GM12872 (cell line): Measurements from ENCODE around the gene SHROOM3.

Experiments
- TF ChIP-seq, protein P1 (sequence below): IDR thresholded peaks from 3 replicates; pipeline ENCODE4 v1.5.1; 2011; ENCODE audit warnings: low read depth, mild to moderate bottlenecking, low read length, moderate library complexity; ENCODE audit not compliant: insufficient read depth

SHROOM3 gene

DNA sequence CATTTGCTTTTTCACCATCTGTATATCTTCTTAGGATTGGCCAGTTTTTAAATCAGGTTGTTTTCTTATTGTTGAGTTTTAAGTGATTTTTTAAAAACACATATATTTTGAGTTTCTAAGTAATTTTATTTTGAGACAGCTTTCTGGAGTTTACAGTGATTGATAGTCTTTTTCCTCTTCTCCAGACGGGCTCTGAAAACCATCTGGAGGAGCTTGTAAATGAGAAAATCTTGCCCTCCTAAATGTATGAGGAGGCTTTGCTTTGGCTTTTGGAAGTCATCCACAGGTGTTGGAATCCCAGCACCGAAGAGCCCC, 302.7 kb downstream of the SHROOM3 start:
- TF ChIP-seq, protein P1, sequence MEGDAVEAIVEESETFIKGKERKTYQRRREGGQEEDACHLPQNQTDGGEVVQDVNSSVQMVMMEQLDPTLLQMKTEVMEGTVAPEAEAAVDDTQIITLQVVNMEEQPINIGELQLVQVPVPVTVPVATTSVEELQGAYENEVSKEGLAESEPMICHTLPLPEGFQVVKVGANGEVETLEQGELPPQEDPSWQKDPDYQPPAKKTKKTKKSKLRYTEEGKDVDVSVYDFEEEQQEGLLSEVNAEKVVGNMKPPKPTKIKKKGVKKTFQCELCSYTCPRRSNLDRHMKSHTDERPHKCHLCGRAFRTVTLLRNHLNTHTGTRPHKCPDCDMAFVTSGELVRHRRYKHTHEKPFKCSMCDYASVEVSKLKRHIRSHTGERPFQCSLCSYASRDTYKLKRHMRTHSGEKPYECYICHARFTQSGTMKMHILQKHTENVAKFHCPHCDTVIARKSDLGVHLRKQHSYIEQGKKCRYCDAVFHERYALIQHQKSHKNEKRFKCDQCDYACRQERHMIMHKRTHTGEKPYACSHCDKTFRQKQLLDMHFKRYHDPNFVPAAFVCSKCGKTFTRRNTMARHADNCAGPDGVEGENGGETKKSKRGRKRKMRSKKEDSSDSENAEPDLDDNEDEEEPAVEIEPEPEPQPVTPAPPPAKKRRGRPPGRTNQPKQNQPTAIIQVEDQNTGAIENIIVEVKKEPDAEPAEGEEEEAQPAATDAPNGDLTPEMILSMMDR = no peak

DNA sequence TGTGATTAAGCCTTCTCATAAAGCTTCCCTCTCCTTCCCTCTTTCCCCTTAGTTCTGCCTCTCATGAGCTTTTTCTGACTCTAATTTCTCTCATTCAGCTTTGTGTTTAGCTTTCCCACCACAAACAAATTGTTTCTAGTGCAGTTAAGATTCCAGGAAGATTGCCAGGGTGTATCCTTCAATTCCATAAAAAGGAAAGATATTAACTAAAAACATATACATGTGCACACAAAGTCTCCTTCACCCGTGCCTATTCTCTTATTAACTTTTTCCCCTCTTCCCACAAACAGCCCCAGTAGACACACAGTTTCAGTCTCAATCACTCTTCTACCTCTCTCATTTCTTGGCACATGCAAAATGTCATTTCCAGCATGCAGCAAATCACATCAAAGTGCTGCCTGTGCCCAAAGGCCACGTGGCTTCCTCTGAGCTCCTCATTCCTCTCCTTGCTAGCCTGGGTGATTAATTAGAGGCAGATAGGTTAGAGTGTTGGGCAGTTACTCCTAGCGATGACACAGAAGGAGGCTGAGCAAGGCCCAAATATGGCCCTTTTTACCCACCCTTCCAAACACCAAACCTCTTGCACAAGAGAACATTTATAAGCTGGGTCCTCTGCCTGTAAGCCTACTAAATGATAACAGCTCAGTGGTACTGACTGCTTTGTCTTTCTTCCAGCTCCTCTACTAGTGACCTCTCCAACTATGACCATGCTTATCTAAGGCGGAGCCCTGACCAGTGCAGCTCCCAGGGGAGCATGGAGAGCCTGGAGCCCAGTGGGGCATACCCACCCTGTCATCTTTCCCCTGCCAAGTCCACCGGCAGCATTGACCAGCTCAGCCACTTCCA, 303.3 kb downstream of the SHROOM3 start:
- TF ChIP-seq, protein P1 = no peak

DNA sequence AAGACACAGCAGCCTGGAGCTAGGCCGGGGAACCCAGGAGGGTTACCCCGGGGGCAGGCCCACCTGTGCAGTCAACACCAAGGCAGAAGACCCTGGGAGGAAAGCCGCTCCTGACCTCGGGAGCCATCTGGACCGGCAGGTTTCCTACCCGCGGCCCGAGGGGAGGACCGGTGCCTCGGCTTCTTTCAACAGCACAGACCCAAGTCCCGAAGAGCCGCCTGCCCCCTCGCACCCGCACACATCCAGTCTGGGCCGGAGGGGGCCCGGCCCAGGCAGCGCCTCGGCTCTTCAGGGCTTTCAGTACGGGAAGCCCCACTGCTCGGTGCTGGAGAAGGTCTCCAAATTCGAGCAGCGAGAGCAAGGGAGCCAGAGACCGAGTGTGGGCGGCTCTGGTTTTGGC, 305.2 kb downstream of the SHROOM3 start:
- TF ChIP-seq, protein P1 = no peak

DNA sequence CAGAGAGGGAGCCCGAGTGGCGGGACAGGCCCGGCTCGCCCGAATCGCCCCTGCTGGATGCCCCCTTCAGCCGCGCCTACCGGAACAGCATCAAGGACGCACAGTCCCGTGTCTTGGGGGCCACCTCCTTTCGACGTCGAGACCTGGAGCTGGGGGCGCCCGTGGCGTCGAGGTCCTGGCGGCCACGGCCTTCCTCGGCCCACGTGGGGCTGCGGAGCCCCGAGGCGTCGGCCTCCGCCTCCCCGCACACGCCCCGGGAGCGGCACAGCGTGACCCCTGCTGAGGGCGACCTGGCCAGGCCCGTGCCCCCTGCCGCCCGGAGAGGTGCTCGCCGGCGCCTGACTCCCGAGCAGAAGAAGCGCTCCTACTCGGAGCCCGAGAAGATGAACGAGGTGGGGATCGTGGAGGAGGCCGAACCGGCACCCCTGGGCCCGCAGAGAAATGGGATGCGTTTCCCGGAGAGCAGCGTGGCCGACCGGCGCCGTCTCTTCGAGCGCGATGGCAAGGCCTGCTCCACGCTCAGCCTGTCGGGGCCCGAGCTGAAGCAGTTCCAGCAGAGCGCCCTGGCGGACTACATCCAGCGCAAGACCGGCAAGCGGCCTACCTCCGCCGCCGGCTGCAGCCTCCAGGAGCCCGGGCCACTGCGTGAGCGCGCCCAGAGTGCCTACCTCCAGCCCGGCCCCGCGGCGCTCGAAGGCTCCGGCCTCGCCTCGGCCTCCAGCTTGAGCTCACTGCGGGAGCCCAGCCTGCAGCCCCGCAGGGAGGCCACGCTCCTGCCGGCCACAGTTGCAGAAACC, 306.0 kb downstream of the SHROOM3 start:
- TF ChIP-seq, protein P1 = no peak

DNA sequence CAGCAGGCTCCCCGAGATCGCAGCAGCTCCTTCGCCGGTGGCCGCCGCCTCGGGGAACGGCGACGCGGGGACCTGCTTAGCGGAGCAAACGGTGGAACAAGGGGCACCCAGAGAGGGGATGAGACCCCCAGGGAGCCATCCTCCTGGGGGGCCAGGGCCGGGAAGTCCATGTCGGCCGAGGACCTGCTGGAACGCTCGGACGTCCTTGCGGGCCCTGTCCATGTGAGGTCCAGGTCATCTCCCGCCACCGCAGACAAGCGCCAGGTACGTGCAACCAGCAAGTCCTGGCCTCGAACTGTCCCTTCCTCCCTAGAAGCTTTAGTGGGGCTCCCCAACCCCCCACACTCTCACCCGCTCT, 306.6 kb downstream of the SHROOM3 start:
- TF ChIP-seq, protein P1 = no peak

DNA sequence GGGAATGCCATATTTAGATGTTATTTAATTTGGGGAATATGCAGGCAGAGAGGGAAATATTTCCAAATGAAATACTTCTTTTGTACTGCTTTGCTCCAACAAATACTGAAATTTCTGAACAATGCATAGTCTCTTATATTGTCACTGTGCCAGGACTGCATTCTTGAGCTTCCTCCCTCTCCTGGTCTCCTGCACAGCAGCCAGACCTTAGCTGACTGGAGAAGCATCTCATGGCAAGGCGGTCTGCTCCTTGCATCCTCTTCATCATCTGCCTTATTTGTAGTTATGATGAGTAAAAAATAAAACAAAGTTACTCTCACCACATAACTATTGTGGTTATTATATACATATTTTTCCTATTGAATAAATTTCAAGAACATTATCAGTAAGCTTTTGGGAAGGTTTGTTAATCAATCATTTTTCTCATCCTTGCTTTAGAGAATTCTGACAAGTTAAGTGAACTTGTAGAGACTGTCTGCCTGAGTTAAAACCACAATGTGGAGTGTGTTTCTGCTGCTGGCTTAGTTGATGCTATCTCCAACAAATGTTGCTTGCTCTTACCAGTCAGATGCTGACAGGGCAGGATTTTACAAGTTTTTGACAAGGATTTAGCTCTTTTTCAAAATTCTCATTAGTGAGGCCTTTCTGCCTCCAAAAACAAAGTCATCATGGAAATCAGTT, 309.4 kb downstream of the SHROOM3 start:
- TF ChIP-seq, protein P1 = no peak

DNA sequence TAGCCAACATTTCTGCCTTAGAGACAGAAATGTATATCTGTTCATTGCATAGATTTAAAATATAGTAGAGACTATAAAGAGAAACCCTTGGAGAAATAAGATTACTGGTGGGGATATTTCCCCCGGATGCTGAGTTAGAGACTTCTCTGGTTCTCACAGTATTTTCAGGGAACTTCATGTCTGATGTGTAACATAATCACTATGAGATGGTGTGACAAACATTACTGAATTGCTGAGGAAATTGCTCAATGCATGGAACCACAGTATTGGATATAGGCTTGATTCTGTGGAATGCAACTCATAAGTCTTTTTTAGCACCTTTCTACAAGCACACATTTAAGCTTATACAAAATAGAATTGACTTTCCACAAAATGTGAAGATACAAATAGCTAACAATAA, 310.2 kb downstream of the SHROOM3 start:
- TF ChIP-seq, protein P1 = no peak
